Measurements from ENCODE around the gene ARHGAP24.

DNA sequence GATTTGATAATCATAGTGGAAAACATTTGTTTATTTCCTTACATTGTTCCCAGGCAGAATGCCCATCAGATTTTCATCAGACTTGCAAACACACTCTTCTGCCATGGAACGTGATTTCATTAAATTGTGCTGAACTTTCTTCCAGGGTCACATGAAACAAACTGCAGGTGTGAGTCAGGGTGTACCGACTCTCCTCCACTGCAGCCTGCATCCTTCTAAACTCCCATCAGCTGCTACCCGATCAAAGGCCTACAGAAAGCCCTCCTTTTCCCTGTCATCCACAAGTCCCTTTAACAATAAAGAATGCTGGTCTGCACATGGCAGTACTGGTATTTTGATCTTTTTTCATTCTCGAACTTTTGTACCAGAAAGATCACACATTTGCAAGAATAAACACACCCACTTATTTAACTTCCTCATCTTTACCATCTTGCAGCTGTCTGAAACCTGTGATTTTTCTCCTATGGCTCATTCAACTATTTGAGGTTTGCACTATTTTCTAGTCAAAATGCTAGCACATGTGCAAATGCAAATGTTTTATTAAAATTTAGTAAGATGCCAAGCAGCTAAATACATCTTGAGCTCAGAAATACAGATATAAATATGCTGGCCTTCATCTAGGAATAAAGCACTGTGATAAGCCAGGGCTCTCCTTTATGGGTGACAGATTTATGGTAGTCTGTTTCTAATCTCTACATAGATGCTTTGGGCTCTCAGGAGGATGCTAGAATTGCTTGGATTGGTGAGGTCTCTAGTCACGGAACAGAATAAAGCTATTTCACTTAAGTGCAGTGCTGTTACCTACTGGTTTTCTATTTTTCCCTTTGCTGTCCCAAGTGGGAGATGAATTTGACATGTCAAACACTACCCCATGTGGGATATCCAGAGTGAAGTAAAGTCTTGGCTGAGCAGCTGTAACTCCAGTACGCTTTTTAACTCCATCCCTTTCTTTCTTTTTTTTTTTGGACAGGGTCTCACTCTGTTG, 25.8 kb upstream of the ARHGAP24 start:
- TF ChIP-seq EZH2 (IDR thresholded peaks at IDR 0.05; ENCODE audit: borderline replicate concordance, low read depth, low read length, severe bottlenecking) (no peak), JUN (IDR thresholded peaks at IDR 0.05; ENCODE audit: borderline replicate concordance, insufficient read depth, insufficient read length, low read depth) (no peak)

All from endothelial cell of umbilical vein (primary cell).